Hematopoietic multipotent progenitor cell (in vitro differentiated cells): ENCODE results near the gene ELAVL2. TPM values are rescaled to one million over a fixed set of nuclear protein-coding genes. Genes with fewer than 3 reads are reported as not detected.

ENCODE experiments used
- DNase-seq, 3 donors: peaks; one replicate each; pipeline ENCODE4 v3.0.0-alpha.2; 2011 to 2015; ENCODE audit warnings: low read depth in 2 of 3, low spot score in 2 of 3
- total RNA-seq: library from RNA; depleted of rRNA; stranded (reverse); fragments of >200 nt; gene quantifications from one replicate; pipeline ENCODE4 v1.2.3, GENCODE V29; 2012

The ELAVL2 gene
- total RNA-seq, 1 donor, result not detected

DNA sequence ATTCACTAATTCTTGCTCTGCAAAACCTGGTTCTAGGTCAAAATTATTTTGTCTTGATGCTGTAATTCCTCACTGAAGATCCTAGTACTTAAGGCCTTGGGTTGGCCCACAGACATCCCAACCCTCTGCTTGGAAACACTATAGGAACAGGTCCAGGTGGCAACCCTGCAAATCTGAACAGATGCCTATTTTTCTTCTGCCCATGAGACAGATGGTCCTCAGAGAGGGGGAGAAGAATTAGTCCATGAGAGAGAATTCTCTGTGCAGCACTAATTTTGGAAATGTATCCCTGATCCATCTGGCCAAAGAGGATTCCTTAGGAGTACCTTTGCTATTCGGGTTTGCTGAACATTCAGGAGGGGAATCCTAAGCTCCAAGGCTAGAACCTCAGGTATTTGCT lies 156.3 kb downstream of the ELAVL2 start:
- DNase-seq, result no peak

DNA sequence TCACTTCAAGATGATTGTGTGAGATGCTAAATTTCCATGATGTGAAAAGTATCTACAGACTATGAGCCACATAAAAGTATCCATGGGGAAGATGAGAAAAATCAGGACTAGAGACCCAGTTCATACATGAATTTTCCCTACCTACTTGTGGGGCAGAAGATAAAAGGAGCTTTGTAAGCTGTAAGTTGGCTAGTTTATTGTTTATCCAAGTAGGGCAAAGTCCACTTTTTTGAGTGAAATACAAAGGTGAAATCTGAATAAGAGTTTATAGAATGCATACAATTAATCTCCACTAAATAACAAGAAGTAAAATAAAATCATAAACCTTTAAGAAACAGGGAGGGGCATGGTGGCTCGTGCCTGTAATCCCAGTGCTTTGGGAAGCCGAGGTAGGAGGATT lies 160.4 kb downstream of the ELAVL2 start:
- DNase-seq, result no peak

DNA sequence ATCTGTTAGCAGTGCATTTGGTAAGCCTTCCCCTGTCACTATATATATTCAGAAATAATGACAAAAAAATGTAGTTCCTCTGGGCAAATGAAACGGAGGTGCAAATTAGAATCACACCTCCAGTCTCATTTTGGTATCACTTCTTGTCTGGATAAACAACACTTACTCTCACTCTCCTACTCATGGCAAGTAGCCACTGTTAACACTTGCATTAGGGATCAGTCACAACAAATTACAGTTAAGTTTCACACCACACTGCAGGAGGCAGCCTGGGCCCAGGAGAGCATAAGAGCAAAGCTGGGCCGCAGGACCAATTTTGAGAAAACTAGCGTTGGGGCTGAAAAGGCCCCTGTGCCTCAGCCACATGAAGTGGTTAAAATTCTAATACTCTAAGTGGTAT lies 161.0 kb downstream of the ELAVL2 start:
- no peak for DNase-seq

DNA sequence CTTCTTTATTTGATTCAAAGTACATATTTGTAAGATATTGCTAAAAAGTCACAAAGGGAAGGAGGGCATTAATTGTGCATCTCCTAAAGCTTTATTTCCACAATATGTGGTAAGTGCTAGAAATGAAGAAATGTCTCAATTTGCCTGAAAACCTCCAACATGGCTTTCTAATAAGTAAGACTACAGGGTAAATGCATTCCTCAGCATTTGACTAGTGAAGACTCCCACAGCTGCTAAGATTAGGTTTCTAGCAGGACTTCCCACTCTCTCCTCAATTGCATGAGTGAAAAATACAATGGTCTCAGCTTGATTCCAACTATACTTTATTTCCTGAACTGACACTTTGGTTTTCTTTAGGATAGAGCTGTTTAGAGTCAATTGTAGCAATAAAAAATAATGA lies 162.1 kb downstream of the ELAVL2 start:
- DNase-seq, result no peak

DNA sequence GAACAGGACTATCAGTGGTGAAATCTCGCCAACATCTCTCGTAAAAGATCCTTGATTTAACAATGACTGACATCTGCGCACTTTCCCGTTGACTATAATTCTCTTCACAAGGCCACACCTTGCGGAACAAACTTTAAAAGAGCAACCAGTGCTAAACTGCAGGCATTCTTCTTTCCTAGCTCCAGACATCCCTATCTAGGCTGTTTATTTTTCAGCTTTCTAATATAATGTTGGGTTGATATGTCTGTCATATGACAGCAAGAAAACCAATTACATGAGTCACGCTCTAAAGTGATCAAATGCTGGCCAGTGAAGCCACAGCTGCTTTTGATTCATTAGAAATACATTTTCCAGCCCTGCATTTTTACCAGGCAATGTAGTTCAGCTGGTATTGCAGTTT lies 162.5 kb downstream of the ELAVL2 start:
- no peak for DNase-seq

DNA sequence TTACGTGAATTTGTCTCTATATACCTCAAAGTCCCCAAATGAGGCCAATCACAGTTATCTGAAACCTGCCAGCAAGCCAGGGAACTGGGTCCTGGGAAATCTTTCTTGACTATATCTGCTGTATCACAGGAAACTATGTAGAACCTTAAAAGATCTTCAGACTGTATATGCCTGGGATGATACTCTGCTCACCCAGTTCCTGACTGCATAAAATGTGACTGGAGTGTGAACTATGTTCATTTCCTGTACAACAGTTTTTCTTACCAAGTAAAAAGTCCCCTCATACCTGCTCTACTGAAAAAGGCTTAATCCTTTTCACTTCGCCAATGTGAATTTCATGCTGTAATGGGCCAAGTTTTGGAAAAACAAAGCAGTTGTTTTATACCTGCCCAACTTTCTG lies 162.9 kb downstream of the ELAVL2 start:
- no peak for DNase-seq

DNA sequence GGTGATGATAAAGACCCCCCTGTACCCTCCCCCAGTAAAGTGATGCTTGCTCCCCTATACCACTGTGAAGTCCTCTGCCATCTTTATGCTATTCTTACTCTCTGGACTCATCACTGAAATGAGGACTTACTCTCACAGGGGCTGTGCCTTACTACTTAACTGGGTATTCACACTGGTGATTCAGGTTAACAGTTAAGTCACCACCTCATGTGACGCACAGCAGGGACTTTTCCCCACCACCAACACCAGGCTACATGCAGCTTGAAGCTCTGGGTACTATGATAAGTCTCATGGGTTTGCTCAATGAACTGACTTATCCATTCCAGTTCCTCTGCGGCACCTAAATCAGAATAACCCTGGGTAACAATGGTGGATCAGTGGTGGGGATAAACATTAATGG lies 163.7 kb downstream of the ELAVL2 start:
- DNase-seq, result no peak

DNA sequence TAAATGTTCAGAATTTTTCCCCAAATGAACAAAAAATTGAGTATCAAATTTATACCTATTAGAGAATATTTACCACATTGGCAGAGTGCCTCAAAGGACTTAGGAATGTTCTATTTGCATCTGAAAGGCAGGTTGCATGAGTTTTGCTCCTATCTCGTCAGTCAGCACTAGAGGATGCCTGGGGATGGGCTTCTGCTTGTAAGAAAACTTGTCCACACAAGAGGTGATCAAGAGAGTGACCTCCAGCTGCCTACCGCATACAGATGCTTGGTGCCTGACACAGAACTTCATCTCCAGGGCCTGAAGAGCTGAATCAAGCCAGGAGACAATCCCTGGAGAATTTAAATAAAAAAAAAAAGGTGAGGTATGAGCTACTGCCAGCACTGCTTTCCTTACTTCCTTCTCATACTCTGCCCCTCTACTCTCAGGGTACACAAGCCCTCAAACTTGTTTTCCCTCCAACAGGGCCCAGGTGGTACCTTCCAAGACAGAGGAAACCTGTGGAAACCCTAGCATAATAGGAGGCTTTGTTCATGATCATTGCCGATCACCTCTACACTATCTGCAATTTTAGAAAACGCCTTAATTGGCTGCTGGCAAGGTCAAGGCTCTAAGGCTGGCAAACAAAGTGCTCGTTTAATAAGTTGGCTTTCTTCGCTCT lies 166.6 kb downstream of the ELAVL2 start:
- no peak for DNase-seq

DNA sequence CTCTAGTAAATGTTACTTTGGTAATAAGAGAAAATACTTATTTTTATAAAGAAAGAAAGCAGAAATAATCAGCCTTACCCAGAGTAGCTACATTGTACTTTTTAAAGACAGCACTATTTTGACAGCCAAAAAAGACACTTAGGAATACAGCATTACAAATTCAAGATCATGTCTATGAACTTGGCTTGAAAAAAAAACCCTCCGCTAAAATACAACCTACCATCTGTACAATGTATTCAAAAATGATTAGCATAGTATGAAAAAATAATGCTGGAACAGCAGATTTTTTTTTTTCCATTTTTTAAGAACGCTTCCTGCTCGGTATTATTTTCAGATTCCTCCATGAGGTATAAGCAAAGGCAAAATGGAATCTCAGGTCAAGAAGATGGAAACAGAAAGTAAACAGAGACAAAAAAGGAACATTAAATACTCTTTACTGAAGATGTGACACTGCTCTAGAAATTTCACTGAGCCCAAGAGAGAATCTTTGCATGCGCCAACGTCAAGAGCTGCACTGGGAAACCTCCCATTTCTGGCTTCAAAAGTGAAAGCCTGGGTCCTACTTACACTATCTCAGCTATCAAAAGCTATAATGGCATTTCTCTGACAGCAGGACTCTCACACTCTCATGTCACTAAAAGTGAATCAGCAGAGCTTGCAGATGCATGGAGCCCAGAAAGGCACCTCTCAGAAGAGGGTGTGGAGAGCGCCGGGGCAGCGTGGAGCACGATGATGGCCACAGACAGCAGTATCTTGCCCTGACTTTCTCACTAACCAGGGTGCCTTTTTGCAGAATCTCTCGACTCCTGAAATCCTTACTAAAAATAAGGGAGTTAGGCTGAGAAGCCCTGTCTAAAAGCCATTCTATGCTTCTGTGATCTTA lies 167.4 kb downstream of the ELAVL2 start:
- DNase-seq, result no peak

DNA sequence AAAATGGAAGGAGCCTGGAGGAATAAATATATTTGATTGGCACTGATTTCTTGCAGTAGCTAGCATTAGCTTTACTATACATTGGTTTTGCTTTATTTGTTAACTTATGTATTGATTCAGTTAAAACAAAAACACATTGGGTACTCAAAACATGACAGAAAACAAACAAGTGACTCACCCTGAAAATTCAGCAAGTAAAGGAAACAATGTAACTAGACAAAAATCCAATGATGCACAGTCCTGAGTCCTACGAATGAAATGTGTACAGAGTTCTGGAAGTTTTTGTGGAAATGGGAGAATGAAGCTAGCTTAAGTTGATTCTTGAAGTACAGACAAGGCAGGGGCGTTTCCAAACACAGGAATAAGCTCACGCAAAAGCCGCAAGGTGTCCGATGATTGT lies 175.0 kb downstream of the ELAVL2 start:
- DNase-seq, result no peak

DNA sequence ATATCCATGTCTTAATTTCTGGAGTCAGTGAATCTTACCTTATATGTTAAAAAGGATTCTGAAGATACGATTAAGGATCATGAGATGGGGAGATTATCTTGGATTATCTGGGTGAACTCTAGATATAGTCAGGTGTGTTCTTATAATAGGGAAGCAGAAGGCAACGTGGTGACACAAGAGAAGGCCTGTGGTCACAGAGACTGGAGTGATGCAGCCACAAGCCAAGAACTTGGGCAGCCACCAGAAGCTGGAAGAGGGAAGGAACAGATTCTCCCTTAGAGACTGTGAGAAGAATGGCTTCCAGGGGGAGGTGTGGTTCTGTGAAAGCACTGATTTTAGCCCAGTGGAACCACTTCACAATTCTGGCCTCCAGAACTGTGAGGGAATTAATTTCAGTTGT lies 177.4 kb downstream of the ELAVL2 start:
- DNase-seq, result no peak

DNA sequence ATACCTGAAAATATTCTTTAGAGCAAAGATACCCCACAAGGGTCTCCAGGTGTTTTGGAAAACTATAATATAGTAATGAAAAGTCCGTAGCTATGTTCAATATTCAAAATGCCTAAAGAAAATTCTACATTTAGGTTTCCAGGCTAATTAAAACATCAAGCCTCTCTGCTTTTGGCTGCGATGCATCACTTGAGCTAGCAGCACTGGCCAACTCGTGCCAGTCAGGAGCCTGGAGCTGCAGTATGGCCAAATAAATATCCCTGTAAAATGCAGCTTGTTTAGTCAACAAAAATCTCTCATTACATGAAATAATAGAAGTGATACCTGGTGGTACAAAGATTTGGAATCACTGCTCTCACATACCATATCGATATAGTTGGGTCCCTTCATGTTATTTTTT lies 181.1 kb downstream of the ELAVL2 start:
- no peak for DNase-seq

DNA sequence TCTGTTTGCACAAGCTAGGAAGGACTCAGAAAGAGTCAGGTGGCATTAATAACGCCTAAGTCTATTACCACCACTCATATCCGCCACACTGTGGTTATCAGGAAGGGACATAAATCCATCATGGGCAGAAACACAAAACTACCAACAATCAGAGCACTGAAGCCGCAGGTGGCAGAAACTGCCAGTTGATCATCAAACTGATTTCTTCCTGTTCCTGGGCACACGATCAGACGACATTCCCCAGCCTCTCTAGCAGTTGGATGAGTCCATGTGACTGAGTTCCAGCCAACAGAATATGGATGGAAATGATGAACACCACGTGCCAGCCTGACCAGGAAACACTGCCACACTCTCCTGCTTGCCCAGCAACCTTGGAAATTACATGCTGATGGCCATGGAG lies 181.7 kb downstream of the ELAVL2 start:
- DNase-seq, result no peak

DNA sequence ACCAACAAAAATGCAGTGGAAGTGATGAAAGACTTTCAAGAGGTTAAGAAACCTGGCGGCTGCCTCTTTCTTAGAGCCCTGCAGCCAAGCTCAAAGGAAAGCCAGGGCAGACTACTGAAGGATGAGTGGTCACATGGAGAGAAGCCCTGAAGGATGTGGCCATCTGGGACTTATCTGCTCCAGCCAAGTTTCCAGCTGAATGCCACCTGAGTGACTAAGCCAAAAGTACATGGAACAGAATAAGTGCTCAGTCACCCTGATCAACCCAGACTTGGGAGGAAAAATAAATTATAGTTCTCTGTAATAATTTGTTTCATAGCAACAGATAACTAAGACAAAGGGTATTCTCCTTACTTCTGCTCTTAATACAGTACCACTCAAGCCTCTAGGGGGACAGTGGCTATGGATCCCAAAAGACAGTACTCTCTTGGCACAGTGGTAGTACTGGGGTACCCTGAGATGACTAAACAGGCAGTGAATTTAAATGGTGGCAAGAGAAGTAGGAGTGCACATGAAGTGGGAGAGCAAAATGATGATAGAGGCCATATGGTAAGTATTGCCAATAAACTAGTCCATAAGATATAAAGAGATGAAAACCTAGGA lies 182.3 kb downstream of the ELAVL2 start:
- DNase-seq, result no peak
